ENCODE measurements around the gene CDC14A.

CDC14A gene

GRCh38 chr1:100449477-100449876 is 97.2 kb downstream of the CDC14A start:
- TF ChIP-seq POLR2A (IDR thresholded peaks at IDR 0.05; ENCODE audit: low read depth, low read length) (no peak), TAF1 (IDR thresholded peaks at IDR 0.05; ENCODE audit: low read depth, low read length) (no peak), SPI1 (IDR thresholded peaks at IDR 0.05; ENCODE audit: low read depth, low read length) (no peak), POLR2AphosphoS5 (IDR thresholded peaks at IDR 0.05; ENCODE audit: low read depth, low read length) (no peak), POU2F2 (IDR thresholded peaks at IDR 0.05; ENCODE audit: low read depth, low read length) (no peak), PAX5 (IDR thresholded peaks at IDR 0.05; ENCODE audit: insufficient read depth, low read length, severe bottlenecking) (no peak)
- FAIRE-seq = no peak
- DNase-seq (ENCODE audit: insufficient read length, low spot score) = no peak

- DNase-seq (ENCODE audit: insufficient read length, low spot score) (no peak), FAIRE-seq (no peak)
- TF ChIP-seq POLR2A (IDR thresholded peaks at IDR 0.05; ENCODE audit: low read depth, low read length) (no peak), POU2F2 (IDR thresholded peaks at IDR 0.05; ENCODE audit: low read depth, low read length) (no peak), SPI1 (IDR thresholded peaks at IDR 0.05; ENCODE audit: low read depth, low read length) (no peak)
Observed at GRCh38 chr1:100452641-100453040, 100.3 kb downstream of the CDC14A start.

- DNase-seq (ENCODE audit: insufficient read length, low spot score) (no peak), FAIRE-seq (peak; percentile 70)
- TF ChIP-seq SPI1 (IDR thresholded peaks at IDR 0.05; ENCODE audit: low read depth, low read length) (no peak), TAF1 (IDR thresholded peaks at IDR 0.05; ENCODE audit: low read depth, low read length) (no peak), POLR2AphosphoS5 (IDR thresholded peaks at IDR 0.05; ENCODE audit: low read depth, low read length) (no peak), POU2F2 (IDR thresholded peaks at IDR 0.05; ENCODE audit: low read depth, low read length) (no peak)
Observed at GRCh38 chr1:100455478-100456072, 103.3 kb downstream of the CDC14A start.

DNA sequence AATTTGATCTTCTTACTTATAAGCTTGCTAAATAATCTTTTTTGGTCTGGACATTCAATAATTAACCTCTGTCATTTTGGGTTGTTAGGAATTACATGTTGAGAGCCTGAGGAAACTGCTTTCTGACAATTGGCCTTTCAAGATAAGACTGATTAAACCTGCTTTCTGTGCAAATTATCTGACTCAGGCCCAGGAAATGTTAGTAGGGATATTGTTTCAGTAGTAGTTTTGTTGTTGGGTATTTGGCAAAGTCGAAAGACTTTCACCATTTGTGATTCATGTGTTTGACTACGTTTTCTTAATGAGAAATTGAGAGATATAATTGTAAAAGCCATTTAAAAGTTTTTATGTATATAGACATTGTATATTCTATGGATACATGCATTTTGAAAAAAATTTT is 104.6 kb downstream of the CDC14A start:
- DNase-seq (ENCODE audit: insufficient read length, low spot score) (no peak), FAIRE-seq (no peak)
- no peak for TF ChIP-seq POU2F2 (IDR thresholded peaks at IDR 0.05; ENCODE audit: low read depth, low read length)
- no peak for TF ChIP-seq PAX5 (IDR thresholded peaks at IDR 0.05; ENCODE audit: insufficient read depth, low read length, severe bottlenecking)
- TF ChIP-seq POLR2A (IDR thresholded peaks at IDR 0.05; ENCODE audit: low read depth, low read length) = no peak
- no peak for TF ChIP-seq SPI1 (IDR thresholded peaks at IDR 0.05; ENCODE audit: low read depth, low read length)
- no peak for TF ChIP-seq TAF1 (IDR thresholded peaks at IDR 0.05; ENCODE audit: low read depth, low read length)
- TF ChIP-seq POLR2AphosphoS5 (IDR thresholded peaks at IDR 0.05; ENCODE audit: low read depth, low read length) = no peak

GRCh38 chr1:100457683-100458082 is 105.4 kb downstream of the CDC14A start:
- DNase-seq (ENCODE audit: insufficient read length, low spot score) (no peak), FAIRE-seq (no peak)

DNA sequence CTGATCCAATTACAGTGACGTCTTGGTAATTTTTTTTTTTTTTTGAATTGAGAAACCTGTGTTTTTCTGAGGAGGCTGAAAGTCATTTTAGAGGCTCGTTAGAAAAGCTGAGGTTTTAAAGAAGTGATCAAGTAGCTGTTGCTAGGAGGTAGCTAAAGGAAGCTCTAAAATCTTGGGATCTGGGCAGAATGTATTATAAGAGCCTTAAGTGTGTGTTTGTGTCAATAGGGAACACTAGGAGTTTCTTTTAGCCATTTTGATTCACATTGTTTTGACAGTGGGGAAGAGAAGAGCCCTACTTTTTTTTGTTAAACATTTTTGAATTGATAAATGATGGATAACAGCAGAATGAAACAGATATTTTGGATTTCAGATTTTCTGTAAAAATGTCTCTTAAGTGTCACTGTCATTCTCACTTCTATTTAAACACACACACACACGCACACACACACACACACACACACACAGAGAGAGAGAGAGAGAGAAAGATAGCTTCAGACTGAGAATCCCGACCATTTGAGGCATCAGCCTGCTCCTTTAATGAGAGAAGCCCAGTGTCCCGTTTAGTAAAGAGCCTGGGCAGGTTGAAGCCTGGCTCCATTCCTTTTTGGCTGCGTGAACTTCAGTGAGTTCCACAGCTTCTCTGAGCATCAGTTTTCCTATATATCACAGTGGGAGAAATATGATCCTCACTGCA is 106.5 kb downstream of the CDC14A start:
- TF ChIP-seq SPI1 (IDR thresholded peaks at IDR 0.05; ENCODE audit: low read depth, low read length) = no peak
- TF ChIP-seq POLR2AphosphoS5 (IDR thresholded peaks at IDR 0.05; ENCODE audit: low read depth, low read length) = no peak
- TF ChIP-seq POU2F2 (IDR thresholded peaks at IDR 0.05; ENCODE audit: low read depth, low read length) = no peak
- TF ChIP-seq TAF1 (IDR thresholded peaks at IDR 0.05; ENCODE audit: low read depth, low read length) = no peak
- no peak for TF ChIP-seq PAX5 (IDR thresholded peaks at IDR 0.05; ENCODE audit: insufficient read depth, low read length, severe bottlenecking)
- no peak for DNase-seq (ENCODE audit: insufficient read length, low spot score)
- FAIRE-seq = no peak

More at GRCh38 chr1:100457683-100458082, 105.4 kb downstream of the CDC14A start:
- no peak for TF ChIP-seq POLR2A (IDR thresholded peaks at IDR 0.05; ENCODE audit: low read depth, low read length)
- TF ChIP-seq PAX5 (IDR thresholded peaks at IDR 0.05; ENCODE audit: insufficient read depth, low read length, severe bottlenecking) = no peak
- TF ChIP-seq TAF1 (IDR thresholded peaks at IDR 0.05; ENCODE audit: low read depth, low read length) = no peak
- TF ChIP-seq POU2F2 (IDR thresholded peaks at IDR 0.05; ENCODE audit: low read depth, low read length) = no peak
- TF ChIP-seq POLR2AphosphoS5 (IDR thresholded peaks at IDR 0.05; ENCODE audit: low read depth, low read length) = no peak
- TF ChIP-seq SPI1 (IDR thresholded peaks at IDR 0.05; ENCODE audit: low read depth, low read length) = no peak

DNA sequence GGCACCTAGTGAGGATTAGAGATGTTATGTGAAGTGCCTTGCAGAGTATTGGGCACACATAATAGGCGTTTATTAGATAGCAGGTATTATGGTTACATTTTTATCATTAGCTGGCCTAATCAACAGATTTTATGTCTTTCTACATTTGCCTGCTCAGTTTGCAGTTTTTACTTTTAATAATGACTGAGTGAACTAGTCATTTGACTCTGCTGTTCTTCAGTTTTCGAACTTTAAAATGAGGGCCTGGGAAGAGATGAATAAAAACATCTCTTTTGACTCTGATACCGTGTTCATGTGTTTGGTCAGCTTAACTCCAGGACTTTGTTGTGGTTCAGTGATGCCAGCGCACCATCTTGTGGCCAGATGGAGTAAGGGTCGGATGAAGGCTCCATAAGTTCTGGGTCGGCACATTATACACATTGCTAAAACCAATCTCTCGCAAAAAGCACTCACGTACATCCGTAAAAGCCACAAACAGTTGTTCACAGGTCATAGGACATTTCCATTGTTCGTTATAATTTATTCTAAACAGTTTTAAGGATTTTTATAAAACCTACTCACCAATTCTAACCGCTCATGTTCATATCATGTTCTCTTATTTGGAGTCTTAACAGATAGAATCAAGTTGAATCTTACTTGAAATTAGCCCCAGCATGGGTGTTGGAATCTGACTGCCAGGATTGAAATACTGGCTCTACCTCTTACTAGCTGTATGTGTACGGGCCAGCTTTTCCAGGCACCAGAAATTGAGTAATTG is 107.2 kb downstream of the CDC14A start:
- no peak for DNase-seq (ENCODE audit: insufficient read length, low spot score)
- TF ChIP-seq POLR2AphosphoS5 (IDR thresholded peaks at IDR 0.05; ENCODE audit: low read depth, low read length) (no peak), TAF1 (IDR thresholded peaks at IDR 0.05; ENCODE audit: low read depth, low read length) (no peak), SPI1 (IDR thresholded peaks at IDR 0.05; ENCODE audit: low read depth, low read length) (no peak), POLR2A (IDR thresholded peaks at IDR 0.05; ENCODE audit: low read depth, low read length) (no peak), PAX5 (IDR thresholded peaks at IDR 0.05; ENCODE audit: insufficient read depth, low read length, severe bottlenecking) (no peak), POU2F2 (IDR thresholded peaks at IDR 0.05; ENCODE audit: low read depth, low read length) (no peak)
- peak; percentile 94 for FAIRE-seq

DNA sequence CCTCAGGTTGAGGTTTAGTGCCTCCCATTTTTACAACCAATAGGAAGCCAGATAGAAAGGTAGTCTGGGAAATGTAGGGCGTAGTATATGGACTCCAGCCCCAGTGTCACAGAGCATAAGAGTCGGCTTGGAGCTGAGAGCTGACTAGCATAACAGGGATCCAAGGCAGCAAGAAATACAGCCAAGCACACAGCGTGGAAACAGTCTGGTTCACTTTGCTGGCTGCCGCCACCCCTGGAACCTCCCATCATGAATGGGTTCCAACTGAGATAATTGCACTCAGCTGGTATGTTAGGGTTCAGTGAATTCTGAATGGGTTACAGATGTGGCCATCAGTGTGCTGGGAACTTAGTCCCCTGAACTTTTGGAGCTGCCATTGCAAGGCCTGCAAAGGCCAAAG is 108.9 kb downstream of the CDC14A start:
- DNase-seq (ENCODE audit: insufficient read length, low spot score) (no peak), FAIRE-seq (no peak)
- TF ChIP-seq TAF1 (IDR thresholded peaks at IDR 0.05; ENCODE audit: low read depth, low read length) (no peak), POU2F2 (IDR thresholded peaks at IDR 0.05; ENCODE audit: low read depth, low read length) (no peak)

DNA sequence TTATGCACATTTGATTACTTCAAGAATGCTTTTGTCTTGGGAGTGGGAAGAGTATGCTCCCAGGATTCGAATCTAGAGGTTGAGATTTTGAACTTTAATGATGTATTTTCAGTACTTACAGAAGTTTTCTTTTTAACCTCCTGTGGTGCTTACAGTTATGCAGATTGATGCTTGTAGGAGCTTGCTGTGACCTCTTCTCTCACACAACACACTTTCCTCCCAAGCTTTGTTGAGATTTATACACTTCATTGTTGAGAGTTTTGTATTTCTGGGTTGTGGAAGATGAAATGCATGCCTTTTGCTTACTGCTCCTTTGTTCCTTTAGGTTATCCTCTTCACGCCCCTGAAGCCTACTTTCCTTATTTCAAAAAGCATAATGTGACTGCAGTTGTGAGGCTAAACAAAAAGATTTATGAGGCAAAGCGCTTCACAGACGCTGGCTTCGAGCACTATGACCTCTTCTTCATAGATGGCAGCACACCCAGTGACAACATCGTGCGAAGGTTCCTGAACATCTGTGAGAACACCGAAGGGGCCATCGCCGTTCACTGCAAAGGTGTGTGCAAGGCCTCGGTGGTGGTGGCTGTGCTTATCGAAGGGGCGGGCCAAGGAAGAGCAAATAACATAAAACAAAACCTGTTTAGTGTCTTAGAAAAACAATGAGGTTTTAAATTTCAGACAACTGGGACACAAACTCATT is 110.2 kb downstream of the CDC14A start:
- FAIRE-seq (no peak), DNase-seq (ENCODE audit: insufficient read length, low spot score) (no peak)
- TF ChIP-seq POU2F2 (IDR thresholded peaks at IDR 0.05; ENCODE audit: low read depth, low read length) = no peak
- no peak for TF ChIP-seq SPI1 (IDR thresholded peaks at IDR 0.05; ENCODE audit: low read depth, low read length)
- TF ChIP-seq TAF1 (IDR thresholded peaks at IDR 0.05; ENCODE audit: low read depth, low read length) = no peak
- no peak for TF ChIP-seq POLR2A (IDR thresholded peaks at IDR 0.05; ENCODE audit: low read depth, low read length)
- TF ChIP-seq POLR2AphosphoS5 (IDR thresholded peaks at IDR 0.05; ENCODE audit: low read depth, low read length) = no peak
- TF ChIP-seq PAX5 (IDR thresholded peaks at IDR 0.05; ENCODE audit: insufficient read depth, low read length, severe bottlenecking) = no peak

Data from GM12891 (cell line).